AG04449 (cell line): ENCODE results near the gene SCAMP2.

Experiments used
- CTCF ChIA-PET: fragments of 350-600 bp; formaldehyde crosslinking; extraction: SDS; loops from one replicate; lab custom pipeline; 2021; ENCODE audit warnings: antibody characterized with exemption; lab: Yijun Ruan, JAX
- POLR2A ChIA-PET: fragments of 400-600, 350-600 bp; formaldehyde crosslinking; extraction: SDS; loops from one replicate; lab custom pipeline; 2020; ENCODE audit warnings: antibody characterized with exemption, inconsistent platforms; lab: Yijun Ruan, JAX
- DNase-seq: peaks from one replicate; pipeline ENCODE4 v3.0.0-alpha.2; 2010; ENCODE audit warnings: low read depth, low spot score
- H3K4me3 ChIP-seq: 2 replicates; pipeline ENCODE4 v1.5.1; 2011; ENCODE audit warnings: low read depth, mild to moderate bottlenecking, control low read depth, low read length
- CTCF ChIP-seq: IDR thresholded peaks from one replicate; pipeline ENCODE4 v1.5.1; 2011; ENCODE audit warnings: mild to moderate bottlenecking, moderate library complexity, low read length, control low read depth, inconsistent platforms; ENCODE audit not compliant: insufficient read depth; ENCODE audit errors: missing control alignments

SCAMP2 gene

GRCh38 chr15:74808078-74808839 is 64.9 kb downstream of the SCAMP2 start:
- no peak for TF ChIP-seq CTCF
- no peak overlapping the region for H3K4me3 ChIP-seq
- CTCF ChIA-PET, result interaction anchor here (1.2 to 4.4 kb wide), 9 partner anchors 8 to 143 kb away, joined by 3 to 37 read pairs (median 6); partner anchors contain the start of gene CSK
- no peak for DNase-seq
- POLR2A ChIA-PET, result no interaction called here

GRCh38 chr15:74807282-74807681 is 65.9 kb downstream of the SCAMP2 start:
- ChIA-PET POLR2A (no interaction called here), CTCF (interaction anchor here (0.7 to 2.2 kb wide), 8 partner anchors 13 to 143 kb away, joined by 3 to 10 read pairs (median 6); partner anchors contain the start of gene CSK)
- DNase-seq, result no peak
- no peak overlapping the region for H3K4me3 ChIP-seq
- no peak for TF ChIP-seq CTCF

GRCh38 chr15:74804935-74805334 is 68.2 kb downstream of the SCAMP2 start:
- H3K4me3 ChIP-seq, result no peak overlapping the region
- TF ChIP-seq CTCF, result no peak
- no peak for DNase-seq
- ChIA-PET POLR2A (no interaction called here), CTCF (interaction anchor here (1.0 to 10.9 kb wide), 7 partner anchors 11 to 97 kb away, joined by 3 to 136 read pairs (median 6); no protein-coding TSS in a partner anchor)

DNA sequence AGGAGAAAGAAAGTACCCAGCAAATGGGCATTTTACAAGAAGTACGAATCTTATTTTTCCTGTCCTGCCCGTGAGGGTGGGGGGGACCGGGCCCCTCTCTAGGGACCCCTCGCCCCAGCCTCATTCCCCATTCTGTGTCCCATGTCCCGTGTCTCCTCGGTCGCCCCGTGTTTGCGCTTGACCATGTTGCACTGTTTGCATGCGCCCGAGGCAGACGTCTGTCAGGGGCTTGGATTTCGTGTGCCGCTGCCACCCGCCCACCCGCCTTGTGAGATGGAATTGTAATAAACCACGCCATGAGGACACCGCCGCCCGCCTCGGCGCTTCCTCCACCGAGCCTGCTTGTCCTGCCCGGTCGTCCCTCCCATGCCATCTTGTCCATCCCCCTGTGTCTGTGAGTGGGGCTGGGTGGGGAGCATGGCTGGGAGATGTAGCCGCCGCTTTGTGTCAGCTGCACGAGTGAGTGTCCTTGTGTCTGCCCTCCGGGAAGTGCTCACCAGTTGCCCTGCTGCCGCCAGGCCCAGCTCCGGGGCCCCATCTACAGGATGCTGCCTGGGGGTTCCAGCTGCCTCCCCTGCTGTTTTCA is 70.2 kb downstream of the SCAMP2 start:
- no peak overlapping the region for H3K4me3 ChIP-seq
- ChIA-PET CTCF (interaction anchor here (1.6 to 10.9 kb wide), 3 partner anchors 13 to 171 kb away, joined by 4 to 136 read pairs (median 12); no protein-coding TSS in a partner anchor), POLR2A (no interaction called here)
- no peak for TF ChIP-seq CTCF
- no peak for DNase-seq

- DNase-seq, result no peak
- ChIA-PET POLR2A (no interaction called here), CTCF (interaction anchor here (1.0 to 10.9 kb wide), 4 partner anchors 12 to 170 kb away, joined by 3 to 136 read pairs (median 40); partner anchors contain the start of gene CSK)
- no peak for TF ChIP-seq CTCF
- H3K4me3 ChIP-seq, result no peak overlapping the region
These were observed 70.9 kb downstream of the SCAMP2 start for GRCh38 chr15:74802290-74802689.
